Uterus (tissue), 4 donors: Measurements from ENCODE around the gene ELMO1. TPM values are rescaled to one million over a fixed set of nuclear protein-coding genes. Genes with fewer than 3 reads are reported as not detected.

Source experiments
- DNase-seq, 2 donors: peaks; one replicate each; pipeline ENCODE4 v3.0.0-alpha.2; 2019 to 2020
- H3K27ac ChIP-seq, 2 donors: fragments of 200-600 bp; sonication (generic); 1 replicate in 1 of 2; 2 replicates in 1 of 2; pipeline ENCODE4 v1.5.1; 2016 to 2018
- H3K27me3 ChIP-seq, 2 donors: fragments of 200-600 bp; sonication (generic); one replicate each; pipeline ENCODE4 v1.5.1; 2018 to 2019; ENCODE audit warnings: control low read depth in 1 of 2
- H3K36me3 ChIP-seq, 2 donors: fragments of 200-600 bp; sonication (generic); one replicate each; pipeline ENCODE4 v1.5.1; 2019; ENCODE audit warnings: control low read depth in 1 of 2
- H3K4me1 ChIP-seq, 2 donors: fragments of 200-600 bp; sonication (generic); one replicate each; pipeline ENCODE4 v1.5.1; 2018 to 2019; ENCODE audit warnings: control low read depth in 1 of 2
- H3K4me3 ChIP-seq, 2 donors: fragments of 200-600 bp; sonication (generic); 1 replicate in 1 of 2; 2 replicates in 1 of 2; pipeline ENCODE4 v1.5.1; 2018 to 2019; ENCODE audit warnings: mild to moderate bottlenecking in 1 of 2
- H3K9me3 ChIP-seq, 2 donors: fragments of 200-600 bp; sonication (generic); one replicate each; pipeline ENCODE4 v1.5.1; 2019; ENCODE audit warnings: control low read depth in 1 of 2
- POLR2A ChIP-seq, 2 donors: fragments of 450-650 bp; IDR thresholded peaks; one replicate each; pipeline ENCODE4 v1.6.1; 2016; ENCODE audit warnings: antibody characterized with exemption in 2 of 2, mild to moderate bottlenecking in 1 of 2, moderate library complexity in 1 of 2
- intact Hi-C: fragments of 100-400 bp; cut with DNase I; formaldehyde crosslinking; loops from one replicate; pipeline ENCODE4 v1.15.1; 2023; ENCODE audit warnings: low total_unique reads
- total RNA-seq, 4 donors: library from RNA; depleted of rRNA in 3 of 4; stranded (reverse); fragments of >200 nt in 3 of 4; gene quantifications; one replicate each; pipeline versions ENCODE4 v1.1.0 to v1.2.4, GENCODE V29; 2014 to 2023
- TF ChIP-seq, protein P1 (sequence below), 4 experiments: fragments of 200-600 bp in 2 of 4; fragments of 450-650 bp in 2 of 4; sonication (generic) in 2 of 4; IDR thresholded peaks; one replicate each; pipeline ENCODE4 v1.5.1; 2016 to 2019; ENCODE audit warnings: antibody characterized with exemption in 4 of 4, mild to moderate bottlenecking in 2 of 4, moderate library complexity in 1 of 4
- donor health status: DM: yes; HTN: yes; CAD: no.

Gene ELMO1
- total RNA-seq, 4 donors from 2014 or later: 37.9 to 64.7 (median 55.5) TPM

DNA sequence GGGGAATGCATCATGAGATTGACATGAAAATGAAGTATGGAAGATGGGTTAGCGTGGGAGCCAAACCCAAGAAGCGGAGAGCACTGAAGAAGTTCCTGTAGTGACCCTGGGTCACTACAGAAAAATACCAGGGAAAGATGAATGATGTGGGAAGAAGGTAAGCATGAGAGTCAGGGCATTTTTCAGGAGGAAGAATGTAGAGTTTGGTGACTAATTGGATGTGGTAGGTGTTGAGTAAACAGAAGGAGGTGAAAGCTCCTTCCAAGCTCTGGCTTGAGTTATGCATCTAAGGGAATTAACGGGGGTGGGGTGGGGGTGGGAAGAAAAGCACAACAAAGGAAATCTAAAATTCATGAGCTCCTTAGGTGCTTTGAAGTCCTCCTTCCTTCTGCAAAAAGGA lies 486.3 kb downstream of the ELMO1 start:
- no peaks in the 10 kb centered on the region for H3K4me1 ChIP-seq
- no peaks in the 10 kb centered on the region for H3K36me3 ChIP-seq
- H3K27me3 ChIP-seq: no peaks in the 10 kb centered on the region
- no peak overlapping the region for H3K4me3 ChIP-seq
- intact Hi-C loops: loop anchor here (10.0 kb wide), 1 partner anchor 222 kb away; no protein-coding TSS in a partner anchor
- no peak for DNase-seq
- H3K9me3 ChIP-seq: no peaks in the 10 kb centered on the region
- TF ChIP-seq, protein P1, sequence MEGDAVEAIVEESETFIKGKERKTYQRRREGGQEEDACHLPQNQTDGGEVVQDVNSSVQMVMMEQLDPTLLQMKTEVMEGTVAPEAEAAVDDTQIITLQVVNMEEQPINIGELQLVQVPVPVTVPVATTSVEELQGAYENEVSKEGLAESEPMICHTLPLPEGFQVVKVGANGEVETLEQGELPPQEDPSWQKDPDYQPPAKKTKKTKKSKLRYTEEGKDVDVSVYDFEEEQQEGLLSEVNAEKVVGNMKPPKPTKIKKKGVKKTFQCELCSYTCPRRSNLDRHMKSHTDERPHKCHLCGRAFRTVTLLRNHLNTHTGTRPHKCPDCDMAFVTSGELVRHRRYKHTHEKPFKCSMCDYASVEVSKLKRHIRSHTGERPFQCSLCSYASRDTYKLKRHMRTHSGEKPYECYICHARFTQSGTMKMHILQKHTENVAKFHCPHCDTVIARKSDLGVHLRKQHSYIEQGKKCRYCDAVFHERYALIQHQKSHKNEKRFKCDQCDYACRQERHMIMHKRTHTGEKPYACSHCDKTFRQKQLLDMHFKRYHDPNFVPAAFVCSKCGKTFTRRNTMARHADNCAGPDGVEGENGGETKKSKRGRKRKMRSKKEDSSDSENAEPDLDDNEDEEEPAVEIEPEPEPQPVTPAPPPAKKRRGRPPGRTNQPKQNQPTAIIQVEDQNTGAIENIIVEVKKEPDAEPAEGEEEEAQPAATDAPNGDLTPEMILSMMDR (IDR thresholded peaks at IDR 0.05): no peak
- TF ChIP-seq POLR2A (IDR thresholded peaks at IDR 0.05): no peak
- no peak overlapping the region for H3K27ac ChIP-seq

DNA sequence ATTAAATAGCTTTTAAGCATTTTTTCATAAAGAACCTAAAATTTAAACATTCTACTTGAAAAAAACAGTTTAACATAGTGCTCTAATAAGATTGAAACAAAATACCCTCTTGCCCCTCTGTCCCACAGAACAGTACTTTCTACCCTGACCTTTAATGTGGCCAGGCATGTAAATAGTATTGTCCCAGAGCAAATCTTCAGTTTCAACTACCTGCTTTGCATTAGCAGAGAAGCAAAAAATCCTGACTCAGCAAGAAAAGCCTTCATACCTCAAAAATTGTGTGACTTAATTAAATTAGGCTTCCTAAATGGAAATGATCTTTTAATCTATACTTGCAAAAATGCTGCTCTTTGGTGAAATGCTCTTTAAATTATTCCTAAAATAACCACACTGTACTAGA lies 487.0 kb downstream of the ELMO1 start:
- no peak overlapping the region for H3K4me3 ChIP-seq
- TF ChIP-seq POLR2A (IDR thresholded peaks at IDR 0.05): no peak
- TF ChIP-seq, protein P1 (IDR thresholded peaks at IDR 0.05): no peak
- H3K9me3 ChIP-seq: no peaks in the 10 kb centered on the region
- no peak for DNase-seq
- no peaks in the 10 kb centered on the region for H3K4me1 ChIP-seq
- no peak overlapping the region for H3K27ac ChIP-seq
- H3K36me3 ChIP-seq: no peaks in the 10 kb centered on the region
- no peaks in the 10 kb centered on the region for H3K27me3 ChIP-seq
- intact Hi-C loops: loop anchor here (10.0 kb wide), 1 partner anchor 223 kb away; no protein-coding TSS in a partner anchor

DNA sequence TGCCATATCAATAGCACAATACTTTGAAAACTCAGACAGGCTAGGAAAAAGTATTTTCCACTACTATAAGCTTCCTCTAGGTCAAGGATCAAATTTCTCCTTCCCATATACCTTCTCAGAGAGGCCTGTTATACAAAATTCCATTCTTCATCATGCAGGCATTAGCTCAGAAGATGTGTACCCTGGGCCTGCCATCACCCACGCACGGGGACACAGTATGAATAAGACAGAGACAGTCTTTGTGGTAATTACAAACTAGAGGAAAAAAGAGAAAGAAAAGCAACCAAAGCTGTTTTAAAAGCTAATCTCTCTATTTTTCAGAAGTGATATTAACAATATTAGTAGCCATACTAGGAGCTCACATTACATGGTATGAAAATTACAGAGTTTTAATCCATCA lies 487.6 kb downstream of the ELMO1 start:
- intact Hi-C loops: loop anchor here (10.0 kb wide), 1 partner anchor 224 kb away; no protein-coding TSS in a partner anchor

DNA sequence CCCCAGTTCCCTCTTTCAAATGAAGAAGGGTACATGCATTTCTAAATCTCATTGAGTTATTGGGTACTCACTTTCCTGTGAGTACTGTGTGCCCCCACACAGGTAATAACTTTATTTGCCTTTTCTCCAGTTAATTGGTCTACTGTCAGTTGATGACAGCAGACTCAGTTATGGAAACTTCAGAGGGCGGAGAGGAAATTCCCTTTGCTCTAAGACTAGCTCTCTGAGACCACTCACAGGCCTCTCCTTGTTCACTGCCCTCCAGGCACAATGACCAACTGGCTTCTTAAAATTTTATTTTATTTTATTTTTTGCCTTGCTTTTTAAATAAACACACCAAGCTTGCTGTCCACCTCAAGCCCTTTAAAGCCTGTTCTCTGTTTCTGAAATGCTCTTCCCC lies 488.6 kb downstream of the ELMO1 start:
- no peak for TF ChIP-seq POLR2A (IDR thresholded peaks at IDR 0.05)
- TF ChIP-seq, protein P1 (IDR thresholded peaks at IDR 0.05): no peak
- intact Hi-C loops: loop anchor here (10.0 kb wide), 1 partner anchor 225 kb away; no protein-coding TSS in a partner anchor
- no peak overlapping the region for H3K4me3 ChIP-seq
- H3K4me1 ChIP-seq: no peaks in the 10 kb centered on the region
- H3K27me3 ChIP-seq: no peaks in the 10 kb centered on the region
- no peak overlapping the region for H3K27ac ChIP-seq
- DNase-seq: no peak
- no peaks in the 10 kb centered on the region for H3K9me3 ChIP-seq
- no peaks in the 10 kb centered on the region for H3K36me3 ChIP-seq

More for the DNA sequence above, 487.6 kb downstream of the ELMO1 start:
- H3K4me3 ChIP-seq: no peak overlapping the region
- no peaks in the 10 kb centered on the region for H3K36me3 ChIP-seq
- TF ChIP-seq, protein P1 (IDR thresholded peaks at IDR 0.05): no peak
- TF ChIP-seq POLR2A (IDR thresholded peaks at IDR 0.05): no peak
- no peaks in the 10 kb centered on the region for H3K9me3 ChIP-seq
- H3K27me3 ChIP-seq: no peaks in the 10 kb centered on the region
- no peak overlapping the region for H3K27ac ChIP-seq
- no peak for DNase-seq
- H3K4me1 ChIP-seq: no peaks in the 10 kb centered on the region

DNA sequence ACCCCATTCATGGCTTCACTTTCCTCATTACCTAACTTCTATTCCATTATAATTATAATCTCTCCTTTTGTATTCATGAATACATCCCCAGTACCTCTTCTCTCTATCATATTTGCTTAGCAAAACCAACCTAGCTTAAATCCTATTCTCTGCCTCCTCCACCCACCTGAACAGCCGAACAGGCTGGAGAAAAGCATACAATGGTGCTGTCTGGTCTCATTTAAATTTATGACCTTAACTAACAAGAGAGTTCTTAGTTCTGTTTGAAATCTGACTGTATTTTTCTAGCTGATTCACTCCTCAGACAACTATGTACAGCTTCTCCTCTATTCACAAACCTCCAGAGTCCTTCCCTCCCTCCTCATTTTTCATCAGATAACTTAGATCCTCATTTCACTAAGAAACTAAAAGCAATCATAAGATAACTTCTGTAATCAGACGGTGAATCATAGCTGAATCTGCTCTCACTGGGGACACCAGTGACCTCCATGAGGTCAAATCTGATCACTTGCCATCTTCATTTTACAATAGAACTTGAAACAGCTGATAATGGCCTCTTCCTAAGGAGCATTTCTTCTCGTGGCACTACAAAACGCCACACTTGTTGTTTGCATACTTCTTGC lies 490.4 kb downstream of the ELMO1 start:
- Histone ChIP-seq H3K36me3 (no peaks in the 10 kb centered on the region), H3K4me3 (no peak overlapping the region), H3K4me1 (no peaks in the 10 kb centered on the region), H3K27me3 (no peaks in the 10 kb centered on the region), H3K9me3 (no peaks in the 10 kb centered on the region), H3K27ac (no peak overlapping the region)
- intact Hi-C loops: no loop called here
- TF ChIP-seq, protein P1 (IDR thresholded peaks at IDR 0.05): no peak
- TF ChIP-seq POLR2A (IDR thresholded peaks at IDR 0.05): no peak
- no peak for DNase-seq
